ENCODE results near the gene PACSIN3. TPM values are rescaled to one million over a fixed set of nuclear protein-coding genes. Genes with fewer than 3 reads are reported as not detected.

Gene PACSIN3
- total and polyA plus RNA-seq, 2 of the 8 experiments (the other 6 are each of a cell fraction or from before 2014, with no cell fraction given) = 23.8 to 47.2 TPM

GRCh38 chr11:47156333-47156732 is 29.9 kb downstream of the PACSIN3 start:
- CTCF ChIA-PET (ENCODE audit: partially characterized antibody) = interaction anchor here (0.6 to 6.3 kb wide), 7 partner anchors 14 to 271 kb away, joined by 3 to 81 read pairs (median 39); no protein-coding TSS in a partner anchor
- H4K20me1 ChIP-seq (replicated peaks in 1 of 2; ENCODE audit: control insufficient read depth in 1 of 2, insufficient read depth in 2 of 2, low read length in 2 of 2) = peaks cover 0 to 2% of the 10 kb centered on the region in 2 experiments
- no peak overlapping the region for H3K14ac ChIP-seq (ENCODE audit: insufficient read length)
- DNase-seq (ENCODE audit: low read depth in 1 of 2, low spot score in 2 of 2) (no peak), FAIRE-seq (no peak)
- no peaks in the 10 kb centered on the region for H3K36me3 ChIP-seq (ENCODE audit: control insufficient read depth in 2 of 4, insufficient read depth in 4 of 4, low read length in 3 of 4)
- no peaks in the 10 kb centered on the region for H3K9me3 ChIP-seq (ENCODE audit: insufficient read depth in 2 of 2, low read depth in 1 of 2, low read length in 1 of 2)
- WGBS, 2 experiments (ENCODE audit: extremely low coverage in 1 of 2, insufficient coverage in 1 of 2, insufficient read length in 1 of 2, insufficient replicate concordance in 2 of 2, low coverage in 1 of 2, low lambda C conversion rate in 2 of 2, missing lambda C conversion rate in 1 of 2) = 83% methylated on average over 6 of the region's 6 CpGs; no CpG with 5 or more reads in 1 of the 2 experiments
- no peak overlapping the region for H4K91ac ChIP-seq (replicated peaks; ENCODE audit: insufficient read length, low read length)
- POLR2A ChIA-PET (ENCODE audit: partially characterized antibody) = no interaction called here
- no peak overlapping the region for H3K18ac ChIP-seq (ENCODE audit: extremely low read depth, low read length)
- TF ChIP-seq HDAC6 (IDR thresholded peaks at IDR 0.05; ENCODE audit: low read depth, low read length) (no peak), SIRT6 (IDR thresholded peaks at IDR 0.05; ENCODE audit: low read length) (no peak), SIX5 (IDR thresholded peaks at IDR 0.05; ENCODE audit: low read depth, low read length) (no peak), TEAD4 (IDR thresholded peaks at IDR 0.05; ENCODE audit: low read depth, low read length) (no peak), EP300 (IDR thresholded peaks at IDR 0.05; ENCODE audit: borderline replicate concordance in 1 of 2, low read depth in 2 of 2, low read length in 2 of 2) (no peak), TAF7 (optimal IDR thresholded peaks at IDR 0.05; ENCODE audit: borderline replicate concordance, low read depth, low read length) (no peak), SP2 (IDR thresholded peaks at IDR 0.05; ENCODE audit: low read length) (no peak), RXRA (IDR thresholded peaks at IDR 0.05; ENCODE audit: insufficient read depth, low read depth, low read length) (no peak), FOSL1 (IDR thresholded peaks at IDR 0.05; ENCODE audit: insufficient read depth, low read depth, low read length) (no peak), SIN3A (conservative IDR thresholded peaks at IDR 0.05 in 1 of 2, IDR thresholded peaks at IDR 0.05 in 1 of 2; ENCODE audit: low read depth in 1 of 2, low read length in 2 of 2) (no peak), USF2 (IDR thresholded peaks at IDR 0.05; ENCODE audit: low read length) (no peak), NRF1 (IDR thresholded peaks at IDR 0.05; ENCODE audit: low read depth, low read length) (no peak)
- no peaks in the 10 kb centered on the region for H3K27me3 ChIP-seq (replicated peaks in 1 of 4; ENCODE audit: control insufficient read depth in 3 of 4, extremely low read depth in 1 of 4, insufficient read depth in 3 of 4, low read length in 3 of 4)
- no peak overlapping the region for H4K5ac ChIP-seq (ENCODE audit: insufficient read length, low read depth, low read length)
- no peak overlapping the region for H4K8ac ChIP-seq (ENCODE audit: extremely low read depth, insufficient read depth, low read length)
- H3K23me2 ChIP-seq (ENCODE audit: low read depth, low read length) = no peaks in the 10 kb centered on the region
- no peak overlapping the region for H2BK120ac ChIP-seq (replicated peaks; ENCODE audit: low read depth, low read length)
- no peak overlapping the region for H3K27ac ChIP-seq (ENCODE audit: low read depth, low read length)
- no peaks in the 10 kb centered on the region for H3K79me2 ChIP-seq (ENCODE audit: control insufficient read depth in 1 of 2, insufficient read depth in 2 of 2, low read length in 2 of 2)
- peaks cover 0 to 4% (median 2%) of the 10 kb centered on the region in 4 experiments; a peak in 4 of 7 replicates for H3K4me1 ChIP-seq (replicated peaks in 1 of 4; ENCODE audit: control insufficient read depth in 3 of 4, insufficient read depth in 4 of 4, low read length in 3 of 4)
- H2BK12ac ChIP-seq (ENCODE audit: low read depth, low read length) = no peak overlapping the region
- H3K79me1 ChIP-seq (ENCODE audit: low read depth, low read length) = no peaks in the 10 kb centered on the region
- H3K23ac ChIP-seq (ENCODE audit: insufficient read length) = no peak overlapping the region
- H3K56ac ChIP-seq (replicated peaks; ENCODE audit: insufficient read length, low read depth, low read length) = no peak overlapping the region
- H2BK15ac ChIP-seq (ENCODE audit: low read length) = no peak overlapping the region
- H2AK5ac ChIP-seq (ENCODE audit: low read depth, low read length) = no peak overlapping the region
- no peak overlapping the region for H2BK5ac ChIP-seq (ENCODE audit: low read depth, low read length)
- no peak overlapping the region for H3K4ac ChIP-seq (replicated peaks; ENCODE audit: insufficient read length, low read depth, low read length)
- no peak overlapping the region for H2AFZ ChIP-seq (ENCODE audit: low read length)
- no peak overlapping the region for H2BK20ac ChIP-seq (ENCODE audit: low read length)
- H3K4me3 ChIP-seq (ENCODE audit: extremely low read depth in 1 of 4, insufficient read depth in 2 of 4, low read depth in 3 of 4, low read length in 4 of 4) = no peak overlapping the region
- H3K9ac ChIP-seq (replicated peaks in 1 of 4; ENCODE audit: extremely low read depth in 1 of 4, low read depth in 3 of 4, low read length in 3 of 4) = no peak overlapping the region
- no peak overlapping the region for H3K4me2 ChIP-seq (ENCODE audit: insufficient read depth in 1 of 2, low read depth in 2 of 2, low read length in 2 of 2)
